Measurements from ENCODE around the gene FILIP1. TPM values are rescaled to one million over a fixed set of nuclear protein-coding genes. Genes with fewer than 3 reads are reported as not detected.
"Not testable (repeated sequence)": the region's sequence is repeated elsewhere in the genome, so short reads cannot be mapped to it uniquely, and the experiment has no call there.

The FILIP1 gene
- total RNA-seq, 1 donor from 2014 or later, result 2.0 TPM

DNA sequence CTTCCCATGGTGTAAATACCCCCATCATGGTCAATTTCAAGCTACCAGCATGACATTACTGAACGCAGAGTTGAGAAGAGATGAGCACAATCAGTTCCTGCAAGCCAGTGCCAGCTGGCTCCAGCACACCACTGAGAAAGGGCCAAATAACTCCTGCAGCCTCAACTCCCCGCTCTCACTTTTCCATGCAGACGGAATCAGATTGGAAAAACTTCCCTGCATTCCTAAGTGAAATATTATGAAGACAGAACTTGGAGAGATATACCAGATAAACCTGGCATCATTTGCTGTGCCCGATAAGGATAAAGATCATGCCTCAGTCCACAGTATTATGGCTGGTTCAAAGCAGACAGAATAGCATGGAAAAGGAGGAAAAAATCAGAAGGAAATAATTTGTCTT, 56.7 kb downstream of the FILIP1 start:
- Histone ChIP-seq H3K4me3 (ENCODE audit: insufficient read depth, low read depth, low read length) (no peak overlapping the region), H3K27me3 (ENCODE audit: insufficient read depth, low read length) (no peaks in the 10 kb centered on the region), H2AFZ (ENCODE audit: low read depth, low read length) (no peak overlapping the region), H3K36me3 (ENCODE audit: insufficient read depth, low read length) (no peaks in the 10 kb centered on the region), H3K4me1 (ENCODE audit: insufficient read depth, low read length) (peaks cover 7% of the 10 kb centered on the region), H3K4me2 (ENCODE audit: low read length) (no peak overlapping the region), H3K79me2 (ENCODE audit: insufficient read depth, low read length) (no peaks in the 10 kb centered on the region), H3K27ac (ENCODE audit: low read depth, low read length) (no peak overlapping the region), H4K20me1 (ENCODE audit: insufficient read depth, low read length) (no peaks in the 10 kb centered on the region), H3K9me3 (ENCODE audit: insufficient read depth, low read depth, low read length) (no peaks in the 10 kb centered on the region), H3K9ac (ENCODE audit: low read length) (no peak overlapping the region)
- Mint-ChIP-seq H3K4me3 (ENCODE audit: unreplicated experiment) (no peak overlapping the region), H3K27me3 (ENCODE audit: low read depth, unreplicated experiment) (no peaks in the 10 kb centered on the region), H3K9me3 (ENCODE audit: unreplicated experiment) (no peaks in the 10 kb centered on the region), H3K27ac (ENCODE audit: unreplicated experiment) (no peak overlapping the region), H3K4me1 (ENCODE audit: low read depth, unreplicated experiment) (peaks cover 14% of the 10 kb centered on the region), H3K36me3 (ENCODE audit: low read depth, unreplicated experiment) (no peaks in the 10 kb centered on the region)
- no peak for TF ChIP-seq EZH2 (IDR thresholded peaks at IDR 0.05; ENCODE audit: insufficient read depth, low read length)
- TF ChIP-seq, protein P1, sequence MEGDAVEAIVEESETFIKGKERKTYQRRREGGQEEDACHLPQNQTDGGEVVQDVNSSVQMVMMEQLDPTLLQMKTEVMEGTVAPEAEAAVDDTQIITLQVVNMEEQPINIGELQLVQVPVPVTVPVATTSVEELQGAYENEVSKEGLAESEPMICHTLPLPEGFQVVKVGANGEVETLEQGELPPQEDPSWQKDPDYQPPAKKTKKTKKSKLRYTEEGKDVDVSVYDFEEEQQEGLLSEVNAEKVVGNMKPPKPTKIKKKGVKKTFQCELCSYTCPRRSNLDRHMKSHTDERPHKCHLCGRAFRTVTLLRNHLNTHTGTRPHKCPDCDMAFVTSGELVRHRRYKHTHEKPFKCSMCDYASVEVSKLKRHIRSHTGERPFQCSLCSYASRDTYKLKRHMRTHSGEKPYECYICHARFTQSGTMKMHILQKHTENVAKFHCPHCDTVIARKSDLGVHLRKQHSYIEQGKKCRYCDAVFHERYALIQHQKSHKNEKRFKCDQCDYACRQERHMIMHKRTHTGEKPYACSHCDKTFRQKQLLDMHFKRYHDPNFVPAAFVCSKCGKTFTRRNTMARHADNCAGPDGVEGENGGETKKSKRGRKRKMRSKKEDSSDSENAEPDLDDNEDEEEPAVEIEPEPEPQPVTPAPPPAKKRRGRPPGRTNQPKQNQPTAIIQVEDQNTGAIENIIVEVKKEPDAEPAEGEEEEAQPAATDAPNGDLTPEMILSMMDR (IDR thresholded peaks at IDR 0.05; ENCODE audit: insufficient read depth, low read depth, low read length), result no peak
- FAIRE-seq (no peak), DNase-seq (ENCODE audit: low read depth) (no peak)

DNA sequence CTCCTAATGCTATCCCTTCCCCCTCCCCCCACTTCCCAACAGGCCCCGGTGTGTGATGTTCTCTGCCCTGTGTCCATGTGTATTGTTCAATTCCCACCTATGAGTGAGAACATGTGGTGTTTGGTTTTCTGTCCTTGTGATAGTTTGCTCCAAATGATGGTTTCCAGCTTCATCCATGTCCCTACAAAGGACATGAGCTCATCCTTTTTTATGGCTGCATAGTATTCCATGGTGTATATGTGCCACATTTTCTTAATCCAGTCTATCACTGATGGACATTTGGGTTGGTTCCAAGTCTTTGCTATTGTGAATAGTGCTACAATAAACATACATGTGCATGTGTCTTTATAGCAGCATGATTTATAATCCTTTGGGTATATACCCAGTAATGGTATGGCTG, 60.8 kb downstream of the FILIP1 start:
- not testable (repeated sequence) for H3K4me2 ChIP-seq (ENCODE audit: low read length); H4K20me1 ChIP-seq (ENCODE audit: insufficient read depth, low read length); H2AFZ ChIP-seq (ENCODE audit: low read depth, low read length); H3K27ac Mint-ChIP-seq (ENCODE audit: unreplicated experiment); H3K4me1 ChIP-seq (ENCODE audit: insufficient read depth, low read length); H3K79me2 ChIP-seq (ENCODE audit: insufficient read depth, low read length); H3K36me3 Mint-ChIP-seq (ENCODE audit: low read depth, unreplicated experiment); FAIRE-seq; H3K9me3 ChIP-seq (ENCODE audit: insufficient read depth, low read depth, low read length); H3K27ac ChIP-seq (ENCODE audit: low read depth, low read length); DNase-seq (ENCODE audit: low read depth); H3K36me3 ChIP-seq (ENCODE audit: insufficient read depth, low read length); H3K9ac ChIP-seq (ENCODE audit: low read length); H3K9me3 Mint-ChIP-seq (ENCODE audit: unreplicated experiment); H3K27me3 Mint-ChIP-seq (ENCODE audit: low read depth, unreplicated experiment); H3K4me3 Mint-ChIP-seq (ENCODE audit: unreplicated experiment); H3K27me3 ChIP-seq (ENCODE audit: insufficient read depth, low read length); H3K4me3 ChIP-seq (ENCODE audit: insufficient read depth, low read depth, low read length)
- H3K4me1 Mint-ChIP-seq (ENCODE audit: low read depth, unreplicated experiment), result peaks cover 13% of the 10 kb centered on the region

DNA sequence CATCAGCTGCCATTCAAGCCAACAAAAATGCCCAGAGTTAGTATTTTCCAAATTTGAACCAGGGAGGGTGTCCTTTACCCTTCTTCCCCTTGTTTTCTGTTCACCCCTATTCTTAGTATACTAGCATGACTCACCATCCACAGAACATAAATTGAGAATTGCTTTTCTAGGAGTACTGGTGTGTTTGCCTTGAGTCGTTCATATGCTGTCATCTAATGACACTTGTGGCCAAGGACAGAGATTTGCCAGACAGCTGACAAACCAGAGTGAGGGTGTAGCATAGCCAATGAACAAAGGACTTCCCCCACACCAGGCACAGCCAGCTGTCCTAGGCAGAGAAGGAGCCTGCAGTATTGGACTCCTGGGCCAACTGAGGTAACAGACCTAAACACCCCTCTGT, 62.2 kb downstream of the FILIP1 start:
- no peak overlapping the region for H3K4me3 Mint-ChIP-seq (ENCODE audit: unreplicated experiment)
- H2AFZ ChIP-seq (ENCODE audit: low read depth, low read length), result no peak overlapping the region
- H3K4me3 ChIP-seq (ENCODE audit: insufficient read depth, low read depth, low read length), result no peak overlapping the region
- H3K36me3 Mint-ChIP-seq (ENCODE audit: low read depth, unreplicated experiment), result peaks cover 1% of the 10 kb centered on the region
- H3K79me2 ChIP-seq (ENCODE audit: insufficient read depth, low read length), result no peaks in the 10 kb centered on the region
- no peaks in the 10 kb centered on the region for H3K27me3 Mint-ChIP-seq (ENCODE audit: low read depth, unreplicated experiment)
- H3K27me3 ChIP-seq (ENCODE audit: insufficient read depth, low read length), result no peaks in the 10 kb centered on the region
- H3K27ac Mint-ChIP-seq (ENCODE audit: unreplicated experiment), result no peak overlapping the region
- H3K27ac ChIP-seq (ENCODE audit: low read depth, low read length), result no peak overlapping the region
- no peaks in the 10 kb centered on the region for H4K20me1 ChIP-seq (ENCODE audit: insufficient read depth, low read length)
- FAIRE-seq (peak; percentile 23), DNase-seq (ENCODE audit: low read depth) (no peak)
- H3K9me3 ChIP-seq (ENCODE audit: insufficient read depth, low read depth, low read length), result no peaks in the 10 kb centered on the region
- H3K9ac ChIP-seq (ENCODE audit: low read length), result no peak overlapping the region
- peaks cover 9% of the 10 kb centered on the region for H3K4me1 Mint-ChIP-seq (ENCODE audit: low read depth, unreplicated experiment)
- H3K9me3 Mint-ChIP-seq (ENCODE audit: unreplicated experiment), result no peaks in the 10 kb centered on the region
- no peaks in the 10 kb centered on the region for H3K36me3 ChIP-seq (ENCODE audit: insufficient read depth, low read length)
- no peak overlapping the region for H3K4me2 ChIP-seq (ENCODE audit: low read length)
- no peak for TF ChIP-seq EZH2 (IDR thresholded peaks at IDR 0.05; ENCODE audit: insufficient read depth, low read length)
- TF ChIP-seq, protein P1 (IDR thresholded peaks at IDR 0.05; ENCODE audit: insufficient read depth, low read depth, low read length), result no peak
- no peaks in the 10 kb centered on the region for H3K4me1 ChIP-seq (ENCODE audit: insufficient read depth, low read length)
